GM18508 (cell line): Measurements from ENCODE around the gene MTERF2.

Experiments used
- ATAC-seq: cut with Tn5 transposase; IDR thresholded peaks from one replicate; pipeline ENCODE4 v1.9.1; 2021; ENCODE audit warnings: moderate number of reproducible peaks; ENCODE audit not compliant: insufficient read depth, unreplicated experiment

MTERF2 gene

DNA sequence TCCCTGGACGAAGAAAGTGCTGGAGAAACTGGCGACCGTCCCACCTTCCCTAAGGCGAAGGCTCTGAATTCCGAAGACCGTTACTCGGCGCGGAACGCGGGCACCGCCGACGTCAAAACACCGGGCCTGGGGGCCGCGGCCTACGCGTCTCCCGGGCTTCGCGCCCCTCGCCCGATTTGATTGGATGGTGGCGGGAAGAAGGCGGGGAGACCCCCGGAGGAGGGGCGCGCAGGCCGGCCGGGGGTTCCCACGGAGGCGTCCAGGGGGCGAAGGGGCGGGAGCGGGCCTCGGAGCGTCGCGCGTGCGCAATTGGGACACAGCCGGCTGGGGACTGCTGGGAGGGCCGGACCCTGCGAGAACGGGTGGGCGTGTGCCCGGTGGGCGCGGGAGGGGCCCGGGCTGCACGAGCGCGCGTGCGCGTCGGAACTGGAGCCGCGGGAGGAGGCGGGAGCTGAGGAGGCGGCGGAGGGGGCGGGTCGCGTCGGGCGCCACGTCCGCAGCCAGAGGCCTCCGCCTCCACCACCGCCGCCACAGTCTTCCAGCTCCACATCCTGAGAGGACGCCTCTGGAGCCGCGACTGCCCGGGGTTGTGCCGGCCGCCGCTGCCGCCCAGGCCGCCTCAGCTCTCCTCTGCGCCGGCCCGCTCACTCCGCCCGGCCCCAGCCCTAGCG, 31.4 kb downstream of the MTERF2 start, which contains the start of gene TMEM263:
TSS of gene TMEM263 (plus strand) at position 531 of the 671 bp plus-strand sequence. CDS start 11,210 bp downstream, outside the sequence.
- ATAC-seq: peak; percentile 39

DNA sequence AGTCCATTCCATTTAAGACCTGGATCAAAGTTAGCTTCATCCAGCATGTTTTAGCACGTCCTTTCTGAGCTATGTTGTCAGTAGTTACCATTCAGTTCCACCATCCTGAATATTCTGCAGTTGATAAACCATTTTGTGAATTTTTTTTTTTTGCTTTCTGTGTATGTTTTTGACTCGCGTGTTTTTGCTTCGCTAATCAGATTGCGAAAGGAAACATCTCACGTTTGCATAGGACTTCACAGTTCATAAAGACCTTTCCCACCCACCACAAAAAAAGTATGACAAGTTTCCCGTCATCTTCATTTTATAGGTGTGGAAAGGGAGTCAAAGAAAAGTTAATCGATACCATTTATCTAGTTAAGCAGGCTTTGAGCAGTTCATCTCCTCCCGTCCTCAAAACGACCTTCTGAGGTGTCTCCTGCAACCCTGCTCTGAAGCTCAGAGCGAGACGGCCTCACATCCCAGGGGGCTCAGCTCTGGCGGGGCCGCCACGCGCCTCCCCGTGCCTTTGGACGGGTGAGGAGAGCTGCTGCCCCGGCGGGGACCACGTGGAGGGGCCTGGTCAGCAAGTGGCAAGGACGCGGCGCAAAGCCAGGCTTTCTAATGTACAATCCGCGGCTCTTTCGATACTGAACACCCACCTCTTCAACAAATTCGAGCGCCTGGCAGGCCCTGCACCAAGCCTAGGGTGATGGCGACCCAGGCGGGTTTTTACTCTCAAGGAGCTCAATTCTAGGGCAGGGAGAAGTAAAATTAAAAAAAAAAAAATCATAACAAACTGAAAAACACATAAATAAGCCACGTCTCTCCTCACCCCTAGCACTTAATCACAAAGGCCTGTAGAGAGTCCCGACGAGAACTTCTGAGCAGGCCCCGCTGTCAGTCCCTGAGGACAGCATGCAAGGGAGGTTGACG, 32.2 kb downstream of the MTERF2 start:
- peak; percentile 19 for ATAC-seq

GRCh38 chr12:106953352-106954250, 33.3 kb downstream of the MTERF2 start:
- no peak for ATAC-seq

DNA sequence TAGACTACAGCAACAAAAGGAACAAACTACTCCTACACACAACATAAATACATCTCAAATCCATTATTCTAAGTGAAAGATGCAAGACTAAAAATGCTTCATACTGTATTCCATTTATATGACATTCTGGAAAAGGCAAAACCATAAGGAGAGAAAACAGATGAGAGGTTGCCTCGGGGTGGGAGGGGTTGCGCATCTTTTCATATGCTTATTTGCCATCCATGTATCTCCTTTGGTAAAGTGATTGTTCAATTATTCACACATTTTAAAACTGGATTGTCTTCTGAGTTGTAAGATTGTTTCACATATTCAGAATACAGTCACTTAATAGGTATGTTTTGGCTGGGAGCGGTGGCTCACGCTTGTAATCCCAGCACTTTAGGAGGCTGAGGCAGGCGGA, 36.4 kb downstream of the MTERF2 start:
- no peak for ATAC-seq

GRCh38 chr12:106947461-106947860, 39.5 kb downstream of the MTERF2 start:
- ATAC-seq: no peak

GRCh38 chr12:106945261-106945851, 41.6 kb downstream of the MTERF2 start:
- no peak for ATAC-seq

DNA sequence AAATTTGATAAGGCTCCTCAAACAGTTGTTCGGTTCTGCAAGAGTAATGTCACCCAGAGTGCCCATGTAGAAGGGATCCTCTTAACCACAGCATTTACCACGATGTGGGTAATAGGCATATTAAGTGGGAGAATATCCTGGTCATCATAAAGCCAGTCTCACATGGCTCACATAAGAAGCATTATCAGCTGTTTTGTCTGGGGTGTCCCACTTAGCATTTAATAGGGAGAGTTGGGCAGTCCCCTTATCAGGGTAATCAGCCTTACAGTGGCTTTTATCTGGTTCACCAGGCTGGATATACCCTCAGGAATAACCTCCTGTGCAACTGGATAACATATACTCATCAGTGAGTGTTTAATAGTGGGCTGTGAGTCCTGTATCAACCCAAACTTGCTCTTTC, 44.2 kb downstream of the MTERF2 start:
- no peak for ATAC-seq

DNA sequence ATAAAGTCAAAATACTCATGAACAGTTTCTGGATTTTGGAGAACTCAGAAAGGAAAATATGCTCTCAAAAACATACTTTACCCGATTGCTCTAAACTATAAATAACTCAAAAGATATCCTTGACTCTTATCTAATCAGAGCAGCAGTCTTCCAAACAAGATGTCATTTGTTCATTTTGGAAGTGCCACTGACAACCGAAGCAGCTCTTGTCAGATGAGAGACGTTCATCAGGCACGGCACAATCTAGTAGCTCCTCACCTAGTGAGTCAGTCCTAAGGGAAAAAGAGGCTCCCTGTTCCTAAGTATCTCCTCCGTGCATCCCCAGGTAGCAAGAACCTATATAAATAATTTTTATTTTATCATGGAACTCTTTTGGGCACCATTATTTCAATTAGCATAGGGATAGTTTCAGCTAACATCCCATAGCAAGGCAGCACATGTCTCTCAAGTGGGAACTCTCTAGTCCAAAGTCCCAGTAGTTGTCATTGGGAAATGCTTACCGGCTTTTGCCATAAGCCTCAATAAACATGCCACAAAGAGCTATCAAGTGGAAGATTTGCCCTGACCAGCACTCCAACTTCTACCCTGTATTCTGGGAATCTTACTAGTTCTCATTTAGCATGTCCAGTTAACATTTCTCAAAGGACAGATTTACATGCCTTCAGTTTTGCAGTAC, 45.3 kb downstream of the MTERF2 start:
- ATAC-seq: no peak

DNA sequence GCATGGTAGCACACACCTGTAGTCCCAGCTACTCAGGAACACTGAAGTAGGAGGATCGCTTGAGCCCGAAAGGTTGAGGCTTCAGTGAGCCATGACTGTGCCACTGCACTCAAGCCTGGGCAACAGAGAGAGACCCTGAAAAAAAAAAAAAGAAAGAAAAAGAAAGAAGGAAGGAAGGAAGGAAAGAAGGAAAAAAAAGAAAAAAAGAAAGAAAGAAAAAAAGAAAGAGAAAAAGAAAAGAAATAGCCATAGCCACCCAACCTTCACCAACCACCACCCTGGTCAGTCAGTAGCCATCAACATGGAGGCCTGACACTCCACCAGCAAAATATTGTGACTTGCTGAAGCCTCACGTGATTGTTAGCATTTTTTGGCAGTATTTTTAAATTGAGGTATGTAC, 52.7 kb downstream of the MTERF2 start:
- ATAC-seq: no peak
